ENCODE data around the gene WDR86. TPM values are rescaled to one million over a fixed set of nuclear protein-coding genes. Genes with fewer than 3 reads are reported as not detected.

Gene WDR86
- polyA plus RNA-seq, 4 donors: 24.8 to 48.7 (median 25.9) TPM

DNA sequence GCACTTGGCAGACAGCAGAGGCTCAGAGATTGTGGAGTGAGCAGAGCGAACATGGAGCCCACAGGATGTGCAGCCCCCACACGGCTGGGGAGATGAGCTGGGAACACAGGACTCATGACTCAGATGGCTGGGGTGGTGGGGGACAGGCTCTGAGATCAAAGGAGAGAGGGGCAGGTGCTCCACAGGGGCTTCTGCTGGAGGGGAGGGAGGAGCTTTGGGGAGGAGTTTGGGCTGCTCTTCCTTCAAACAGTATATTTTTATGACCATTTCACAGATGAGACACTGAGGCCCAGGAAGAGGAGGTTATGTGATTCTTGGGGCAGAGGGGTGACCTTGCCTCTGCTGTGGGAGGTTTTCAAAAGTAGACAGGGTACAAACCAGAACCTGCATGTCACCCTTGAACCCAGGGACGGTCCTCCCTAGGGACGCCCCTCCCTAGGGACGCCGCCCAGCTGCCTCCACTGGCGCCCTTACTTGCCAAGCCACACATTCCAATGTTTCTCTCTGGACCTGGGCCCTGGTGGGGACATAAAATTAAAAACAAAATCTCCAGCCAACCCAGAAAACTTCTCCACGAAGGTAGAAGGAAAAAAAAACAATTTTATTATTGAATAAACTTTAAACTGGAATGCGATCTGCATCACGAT, 31.1 kb upstream of the WDR86 start:
- DNase-seq (ENCODE audit: low read depth in 4 of 4, low spot score in 3 of 4): no peak

DNA sequence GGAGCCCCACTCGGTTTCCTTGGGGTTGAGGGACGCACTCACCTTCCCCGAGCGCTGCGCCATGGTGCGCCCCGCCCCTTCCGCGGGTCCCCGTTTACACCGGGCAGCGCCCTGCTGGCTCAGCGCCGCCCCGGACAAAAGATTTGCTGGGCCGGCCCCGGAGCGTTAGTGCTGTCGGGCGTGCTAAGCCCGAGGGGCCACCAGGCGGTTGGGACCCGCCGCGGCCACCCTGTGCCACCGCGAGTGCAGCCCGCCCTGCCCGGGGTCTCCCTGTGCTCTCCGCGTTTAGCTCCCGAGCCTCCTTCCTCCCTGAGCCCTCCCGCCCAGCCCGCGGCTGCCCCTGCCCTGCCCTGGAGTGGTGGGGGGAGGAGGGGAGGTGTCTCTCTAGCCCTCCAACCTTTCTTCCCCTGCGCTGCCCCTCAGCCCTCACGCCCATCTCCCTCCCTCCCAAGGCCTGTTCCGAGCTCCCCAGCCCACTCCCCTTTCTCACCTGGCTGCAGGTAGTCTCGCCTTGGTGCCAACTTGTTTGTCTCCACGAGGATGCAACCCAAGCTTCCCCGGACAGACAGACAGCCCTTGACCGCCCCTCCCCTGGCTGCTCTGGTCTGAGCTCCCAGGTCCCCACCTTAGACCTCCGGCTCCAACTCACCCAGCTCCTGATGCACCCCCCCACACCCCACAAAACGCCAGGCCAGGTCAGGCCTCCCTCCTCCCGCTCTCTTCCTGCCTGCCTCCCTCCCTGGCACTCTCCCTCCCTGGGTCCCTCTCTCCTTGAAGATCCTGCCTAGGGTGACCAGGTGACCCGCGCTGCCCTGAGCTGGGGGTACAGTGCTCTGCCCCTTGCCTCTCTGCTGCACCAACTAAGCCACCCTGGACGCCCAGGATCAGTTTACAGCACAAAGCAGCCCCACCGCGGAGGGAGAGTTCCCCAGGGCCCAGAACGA, 30.3 kb upstream of the WDR86 start, which contains the start of gene CRYGN:
CRYGN (minus strand) TSS at position 287 of the 944 bp plus-strand sequence; CDS start at position 63, 224 bp downstream.
- DNase-seq (ENCODE audit: low read depth in 4 of 4, low spot score in 3 of 4): no peak

DNA sequence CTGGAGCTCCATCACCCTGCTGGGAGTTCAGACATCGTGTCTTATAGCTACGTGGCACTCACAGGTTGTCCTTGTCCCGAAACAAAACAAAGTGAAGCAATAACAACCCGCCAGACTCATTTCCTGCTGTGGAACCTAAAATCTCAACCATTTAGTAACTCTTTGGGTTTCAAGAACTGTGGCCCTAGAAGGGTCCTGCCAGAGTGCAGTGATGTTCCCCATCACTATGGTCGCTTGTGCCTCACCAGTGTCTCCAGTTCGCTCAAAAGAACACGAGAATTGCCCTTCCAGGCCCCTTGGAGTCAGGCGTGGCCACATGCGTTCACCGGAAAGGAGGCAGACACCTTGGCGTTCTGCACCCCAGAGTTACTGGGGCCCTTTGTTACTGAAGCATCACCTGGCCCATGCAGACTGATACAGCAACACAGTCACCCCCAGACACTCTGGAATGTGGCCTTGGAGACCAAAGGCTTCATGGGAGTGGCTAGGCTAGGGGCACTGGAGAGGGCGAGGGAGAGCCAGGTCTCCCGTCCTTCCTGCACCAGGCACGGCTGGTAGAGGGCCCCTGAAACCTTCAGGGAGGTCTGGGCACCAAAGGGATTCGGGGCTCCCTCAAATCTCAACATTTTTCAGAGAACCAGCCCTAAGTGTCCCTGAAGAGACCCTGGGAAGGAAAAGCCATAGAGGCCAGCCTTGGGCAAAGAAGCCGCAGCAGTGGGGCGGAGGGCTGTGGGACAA, 29.2 kb upstream of the WDR86 start:
- no peak for DNase-seq (ENCODE audit: low read depth in 4 of 4, low spot score in 3 of 4)

DNA sequence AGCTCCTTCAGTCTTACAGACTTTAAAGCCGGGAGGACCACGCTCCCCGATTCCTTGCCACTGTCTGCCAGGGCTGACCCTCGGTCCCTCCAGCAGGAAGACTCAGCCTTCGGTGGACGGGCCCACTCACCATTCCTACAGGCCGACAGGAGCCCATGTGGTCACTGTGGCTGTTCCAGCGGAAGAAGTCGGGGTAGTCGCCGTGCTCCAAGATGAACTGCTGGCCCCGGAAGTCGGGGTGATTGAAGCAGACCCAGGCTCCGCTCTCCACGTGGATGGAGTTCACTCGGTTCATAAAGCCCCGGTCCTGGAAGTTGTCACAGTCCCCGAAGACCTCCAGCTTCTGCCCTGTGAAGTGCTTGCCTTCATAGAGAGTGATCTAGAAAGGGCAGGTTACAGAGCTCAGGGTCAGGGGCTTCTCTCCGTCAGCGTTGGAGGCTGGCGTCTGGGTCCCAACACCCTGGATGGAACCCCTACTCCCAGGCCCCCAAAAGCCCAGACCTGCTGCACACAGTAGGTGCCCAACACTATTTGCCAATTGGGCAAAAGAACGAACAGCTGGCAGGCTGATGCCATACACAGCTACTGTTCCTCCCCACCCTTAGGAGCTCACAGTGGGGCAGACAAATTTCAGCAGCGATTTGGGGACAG, 28.2 kb upstream of the WDR86 start:
- DNase-seq (ENCODE audit: low read depth in 4 of 4, low spot score in 3 of 4): no peak

DNA sequence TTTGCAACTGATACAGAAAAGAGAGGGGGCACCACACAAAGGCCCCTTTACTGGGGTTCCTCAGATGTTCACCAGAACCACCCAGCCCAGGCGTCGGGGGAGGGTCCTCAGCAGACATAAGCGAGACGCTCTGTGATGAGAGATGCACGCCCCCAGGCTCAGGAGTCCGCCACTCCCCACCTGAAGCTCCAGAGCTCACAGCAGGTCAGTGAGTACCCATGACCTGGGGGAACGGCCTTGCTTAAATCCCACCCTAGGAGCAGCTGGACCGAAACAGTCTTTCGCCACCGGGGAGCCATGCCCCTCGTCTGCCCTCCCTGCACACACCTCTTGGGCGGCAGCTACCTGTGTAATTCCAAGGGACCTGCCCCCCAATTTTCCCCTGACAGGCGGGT, 27.3 kb upstream of the WDR86 start:
- no peak for DNase-seq (ENCODE audit: low read depth in 4 of 4, low spot score in 3 of 4)

DNA sequence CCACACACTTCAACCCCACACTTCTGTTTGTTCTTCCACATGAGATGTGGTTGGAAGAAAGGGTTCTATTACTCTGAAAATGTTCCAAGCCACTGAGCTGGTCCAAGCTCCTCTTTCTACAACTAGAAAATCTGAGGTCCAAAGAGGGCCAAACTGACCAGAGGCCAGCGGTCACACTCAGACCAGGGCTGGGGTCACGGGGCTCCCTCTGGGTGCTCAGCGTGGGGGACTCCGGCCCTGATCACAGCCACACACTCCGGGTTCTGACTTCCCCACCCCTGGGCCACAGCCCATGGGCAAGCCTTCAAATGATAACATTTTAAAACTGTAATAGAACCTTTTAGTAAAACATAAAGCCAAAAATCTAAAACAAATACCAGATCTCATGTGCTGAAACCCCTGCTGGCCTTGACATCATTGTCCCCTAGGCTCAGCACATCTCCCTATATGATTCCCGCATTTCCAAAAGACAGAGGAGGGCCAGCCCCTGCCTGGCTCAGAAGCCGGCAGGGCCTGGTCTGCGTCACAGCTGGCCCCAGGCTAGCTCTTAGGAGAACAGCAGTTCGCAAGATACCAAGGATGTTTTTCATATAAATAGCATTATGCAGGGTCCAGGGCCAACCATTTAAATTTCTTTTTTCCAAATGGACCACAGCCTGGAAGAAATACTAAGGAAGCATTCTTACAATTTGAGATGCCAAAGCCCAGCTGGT, 26.8 kb upstream of the WDR86 start:
- no peak for DNase-seq (ENCODE audit: low read depth in 4 of 4, low spot score in 3 of 4)

DNA sequence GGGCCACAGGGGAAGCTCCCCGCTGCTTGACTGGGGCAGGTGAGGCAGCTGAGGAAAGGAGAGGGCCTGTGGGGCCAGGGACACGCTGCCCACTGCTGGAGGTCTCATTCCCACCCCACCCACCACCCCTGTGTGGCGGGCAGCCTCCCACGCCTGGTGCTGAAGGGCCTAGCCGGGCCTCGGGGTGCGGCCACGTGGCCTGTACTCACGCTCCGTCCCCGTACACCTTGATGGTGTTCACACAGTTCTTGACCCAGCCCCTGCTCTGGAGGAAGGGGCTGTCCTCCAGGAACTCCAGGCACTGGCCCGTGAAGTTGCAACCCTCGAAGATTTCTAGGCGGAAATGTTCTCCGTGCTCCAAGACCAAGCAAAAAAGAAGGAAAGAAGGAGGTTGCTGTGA, 26.1 kb upstream of the WDR86 start:
- no peak for DNase-seq (ENCODE audit: low read depth in 4 of 4, low spot score in 3 of 4)

DNA sequence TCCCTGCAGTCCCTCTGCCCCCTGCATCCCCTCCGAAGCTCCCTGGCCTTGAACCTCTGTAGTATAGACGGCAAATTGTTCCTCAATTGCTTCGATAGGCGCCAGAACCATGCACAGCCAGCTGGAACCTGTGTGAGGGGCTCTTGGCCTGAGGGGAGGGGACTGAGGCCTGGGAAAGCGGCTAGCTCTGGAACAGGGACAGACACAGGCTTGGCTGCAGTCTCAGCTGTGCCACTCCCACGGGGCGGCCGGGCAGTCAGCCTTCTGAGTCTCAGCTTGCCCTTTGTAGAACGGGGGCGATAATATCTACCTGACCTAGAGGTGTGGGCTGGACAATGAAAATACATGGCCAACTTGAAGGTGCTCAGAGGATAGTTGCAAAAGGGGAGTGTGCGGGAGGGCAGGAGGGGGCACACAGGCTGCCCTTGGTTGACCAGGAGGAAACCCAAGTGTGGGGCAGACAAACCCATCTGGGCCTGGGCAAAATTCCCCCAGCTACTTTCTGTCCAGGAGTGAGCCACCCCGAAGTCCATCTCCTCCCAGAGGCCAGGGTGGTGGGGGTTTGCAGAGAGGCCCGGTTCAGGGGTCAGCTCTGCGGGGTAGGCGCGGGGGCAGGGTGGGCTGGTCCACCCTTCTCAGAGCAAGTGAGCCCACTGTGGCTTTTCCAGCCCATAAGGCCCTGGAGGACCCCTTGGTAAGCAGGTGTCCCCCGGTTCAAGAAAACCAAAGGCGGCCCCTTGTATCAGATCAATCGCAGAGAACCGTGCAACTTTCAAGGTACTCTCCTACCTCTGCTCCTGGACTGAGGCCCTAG, 25.5 kb upstream of the WDR86 start:
- no peak for DNase-seq (ENCODE audit: low read depth in 4 of 4, low spot score in 3 of 4)

DNA sequence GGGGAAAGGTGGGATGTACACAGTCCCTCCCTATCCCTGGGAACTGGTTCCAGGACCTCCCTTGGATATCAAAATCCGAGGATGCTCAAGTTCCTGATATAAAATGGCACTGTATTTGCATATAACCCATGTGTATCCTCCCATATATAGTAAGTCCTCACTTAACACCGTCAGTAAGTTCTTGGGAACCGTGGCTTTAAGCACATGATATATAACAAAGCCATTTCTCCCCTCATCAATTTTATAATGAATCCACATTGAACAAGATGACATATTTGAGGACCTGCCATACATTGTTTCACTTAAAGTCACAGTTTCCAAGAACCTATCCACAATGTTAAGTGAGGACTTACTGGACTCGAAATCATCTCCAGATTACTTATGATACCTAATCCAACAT, 24.7 kb upstream of the WDR86 start:
- DNase-seq (ENCODE audit: low read depth in 4 of 4, low spot score in 3 of 4): no peak

DNA sequence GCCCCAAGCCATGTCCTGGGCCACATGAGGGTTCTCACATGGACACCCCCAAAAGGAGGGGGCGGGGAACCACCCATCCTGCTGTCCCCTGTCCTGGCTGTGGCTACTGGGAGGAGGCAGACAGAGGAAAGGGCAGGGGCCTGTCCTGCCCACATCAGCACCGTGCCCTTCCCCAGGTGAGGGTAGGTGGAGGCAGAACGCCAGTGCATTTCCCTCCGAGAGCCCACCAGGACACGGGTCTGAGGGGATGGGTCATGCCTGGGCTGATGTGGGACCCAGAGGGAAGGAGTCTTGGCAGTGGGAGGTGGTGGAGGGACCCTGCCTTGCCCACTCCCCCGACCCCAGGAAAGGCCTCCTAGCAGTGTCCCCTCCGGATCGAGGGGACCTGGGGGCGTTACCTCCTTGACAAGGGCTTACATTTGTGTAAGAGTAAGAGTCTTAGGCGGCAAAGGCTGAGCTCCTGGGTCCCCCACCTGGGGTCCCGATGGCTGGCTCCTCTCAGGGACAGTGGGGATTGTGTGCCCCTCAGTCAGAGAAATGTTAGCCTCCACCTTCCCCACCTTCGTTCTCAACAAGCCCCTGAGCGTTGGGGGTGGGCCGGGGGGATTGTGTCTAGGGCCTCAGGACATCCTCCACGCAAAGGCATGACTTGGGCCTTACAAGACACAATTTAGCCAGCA, 24.0 kb upstream of the WDR86 start:
- no peak for DNase-seq (ENCODE audit: low read depth in 4 of 4, low spot score in 3 of 4)

DNA sequence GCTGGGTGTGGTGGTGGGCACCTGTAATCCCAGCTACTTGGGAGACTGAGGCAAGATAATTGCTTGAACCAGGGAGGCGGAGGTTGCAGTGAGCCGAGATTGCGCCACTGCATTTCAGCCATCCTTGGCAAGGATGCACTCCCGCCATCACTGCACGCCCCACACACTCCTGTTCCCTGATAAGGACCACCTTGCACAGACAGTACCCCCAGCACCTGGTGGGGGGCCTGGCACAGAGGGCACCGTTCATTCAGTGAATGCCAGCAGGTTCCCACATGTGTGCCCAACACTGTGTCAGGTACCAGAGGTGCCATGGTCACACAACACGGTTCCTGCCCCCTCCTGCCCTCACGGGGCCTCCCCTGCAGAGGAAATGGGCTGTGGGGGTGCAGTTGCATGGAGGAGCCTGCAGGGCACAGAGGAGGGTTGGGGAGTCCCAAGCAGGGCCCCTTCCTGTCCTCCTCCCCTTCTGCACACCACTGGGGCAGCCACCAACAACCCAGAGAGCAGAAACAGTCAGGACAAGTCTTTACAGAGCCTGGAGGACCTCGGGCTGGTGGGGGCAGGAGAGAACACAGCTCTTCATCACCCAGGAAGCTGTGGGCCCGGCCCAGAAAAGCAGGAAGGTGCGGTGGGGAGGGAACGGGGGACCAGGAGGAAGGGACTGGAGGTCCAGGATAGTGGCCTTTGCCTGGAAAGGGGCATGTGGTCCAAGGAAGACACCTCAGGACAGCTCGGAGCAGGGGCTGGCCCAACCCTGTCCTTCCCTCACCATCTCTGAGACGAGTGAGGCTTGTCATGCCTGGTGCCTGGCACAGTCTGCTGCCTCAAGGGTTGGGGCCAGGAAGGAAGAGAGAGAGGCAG, 23.1 kb upstream of the WDR86 start:
- no peak for DNase-seq (ENCODE audit: low read depth in 4 of 4, low spot score in 3 of 4)

DNA sequence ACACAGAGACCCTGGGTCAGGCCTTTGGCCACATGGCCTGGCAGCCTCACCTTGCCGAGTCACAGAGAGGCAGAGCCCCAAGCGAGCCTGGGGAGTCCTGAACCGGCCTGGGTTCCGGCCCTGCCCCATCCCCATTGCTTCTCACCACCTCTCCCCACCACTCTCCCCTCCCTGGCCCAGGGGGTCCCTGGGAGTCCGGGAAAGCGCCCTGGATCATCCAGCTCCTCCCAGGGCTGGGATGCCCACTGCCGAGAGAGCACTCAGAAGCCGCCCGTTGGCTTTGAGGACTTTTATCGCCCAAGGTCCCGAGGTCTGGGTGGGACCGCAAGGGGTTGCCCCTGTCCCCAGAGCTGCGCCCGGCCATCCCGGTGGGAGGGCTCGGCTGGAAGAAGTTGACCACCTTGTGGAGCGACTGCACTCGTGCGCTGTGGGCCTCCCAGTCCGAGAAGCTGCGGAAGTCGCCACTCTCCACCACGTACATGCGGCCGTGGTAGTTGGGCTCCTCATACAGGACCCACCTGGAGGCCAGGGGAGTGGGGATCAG, 22.0 kb upstream of the WDR86 start:
- no peak for DNase-seq (ENCODE audit: low read depth in 4 of 4, low spot score in 3 of 4)

DNA sequence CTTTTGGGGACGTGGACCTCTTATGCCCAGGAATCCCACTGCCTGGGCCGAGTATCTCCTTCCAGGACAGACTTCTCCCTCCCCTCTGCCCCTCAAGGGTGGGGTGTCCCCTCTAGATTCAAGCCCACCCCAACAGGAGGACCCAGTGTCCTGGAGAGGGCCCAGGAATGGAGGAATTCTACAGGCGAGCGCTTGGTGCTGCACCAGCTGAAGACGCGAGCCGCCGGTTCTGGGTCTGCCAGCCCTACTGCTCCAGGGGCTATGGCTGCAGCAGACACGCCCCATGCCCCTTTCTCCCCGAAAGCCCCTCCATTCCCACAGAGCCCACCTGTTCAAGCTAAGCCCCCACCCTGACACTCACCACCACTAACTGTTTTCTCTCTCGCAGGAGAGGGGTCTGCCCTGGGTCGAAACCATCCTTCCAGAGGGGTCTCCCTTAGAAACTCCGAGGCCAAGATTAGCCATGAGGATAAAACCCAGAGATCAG, 21.5 kb upstream of the WDR86 start:
- no peak for DNase-seq (ENCODE audit: low read depth in 4 of 4, low spot score in 3 of 4)

DNA sequence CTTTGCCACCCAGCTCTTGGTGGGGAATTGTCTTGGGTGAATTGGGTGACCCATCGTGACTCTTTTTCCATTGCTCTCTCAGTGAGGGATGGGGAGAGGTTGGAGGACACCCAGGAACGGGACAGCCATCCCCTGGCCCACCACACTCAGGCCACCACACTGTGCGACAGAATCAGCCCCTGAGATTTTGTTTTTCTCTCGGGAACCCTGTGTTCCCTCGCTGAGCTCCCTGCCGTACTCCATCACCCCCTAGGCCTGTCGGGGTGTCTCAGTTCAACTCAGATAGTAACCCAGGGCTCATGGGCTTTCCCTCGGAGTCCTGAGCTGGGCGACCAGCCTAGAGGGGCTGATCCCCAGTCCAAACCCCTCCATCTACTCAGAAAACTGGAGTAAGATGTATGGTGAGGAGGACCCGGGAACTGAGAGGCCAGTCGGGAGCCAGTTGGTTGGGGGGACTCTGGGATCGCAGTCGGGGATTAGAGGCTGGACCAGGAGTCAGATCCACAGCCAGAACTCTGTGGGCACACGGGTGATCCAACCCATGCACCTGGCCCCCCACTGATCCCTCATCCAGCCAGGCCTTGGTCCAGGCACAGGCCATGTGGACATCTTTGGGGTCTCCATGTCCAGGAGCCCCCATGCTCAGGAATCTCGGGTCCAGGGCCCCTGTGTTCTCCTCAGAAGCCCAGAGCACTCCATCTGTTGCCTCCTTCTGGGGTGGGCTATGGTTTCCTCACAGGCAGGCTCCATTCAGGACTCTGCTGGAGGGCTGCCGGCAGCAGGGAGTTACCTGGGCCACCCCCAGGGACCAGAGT, 20.8 kb upstream of the WDR86 start:
- no peak for DNase-seq (ENCODE audit: low read depth in 4 of 4, low spot score in 3 of 4)

DNA sequence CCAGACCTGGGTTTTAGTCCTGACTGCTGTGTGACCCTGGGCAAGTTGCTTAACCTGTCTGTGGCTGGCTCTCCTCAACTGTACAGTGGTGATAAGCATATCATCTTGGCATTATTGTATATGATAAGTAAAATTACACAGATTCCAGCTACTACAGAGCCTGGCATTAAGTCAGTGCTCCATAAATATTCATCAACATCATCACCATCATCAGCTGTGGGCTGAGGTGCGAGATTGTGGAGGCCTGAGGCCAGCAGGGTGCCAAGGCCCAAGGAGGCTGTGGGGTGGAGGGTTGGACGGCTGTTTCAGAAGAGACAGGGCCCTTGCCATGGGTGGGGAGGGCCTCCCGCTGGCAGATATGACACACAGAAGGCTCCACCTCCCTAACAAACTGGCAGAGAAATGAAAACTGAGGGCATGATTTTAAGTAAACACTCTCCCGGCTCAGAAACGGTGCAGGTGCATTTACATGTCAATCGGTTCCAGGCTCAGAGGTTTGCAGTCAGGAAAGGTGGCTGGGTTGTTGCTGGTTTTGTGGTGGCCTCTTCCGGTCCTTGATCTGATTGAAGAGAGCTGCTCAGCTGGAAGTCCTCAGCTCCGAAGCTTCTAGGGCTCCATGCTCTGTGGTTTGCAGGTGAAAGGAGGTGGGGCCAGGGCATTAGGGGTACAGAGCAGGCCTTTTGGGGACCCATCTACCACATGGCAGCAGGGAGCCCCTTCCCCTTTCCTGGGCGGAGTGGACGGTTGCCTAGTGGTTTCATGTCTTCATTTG, 19.9 kb upstream of the WDR86 start:
- no peak for DNase-seq (ENCODE audit: low read depth in 4 of 4, low spot score in 3 of 4)

DNA sequence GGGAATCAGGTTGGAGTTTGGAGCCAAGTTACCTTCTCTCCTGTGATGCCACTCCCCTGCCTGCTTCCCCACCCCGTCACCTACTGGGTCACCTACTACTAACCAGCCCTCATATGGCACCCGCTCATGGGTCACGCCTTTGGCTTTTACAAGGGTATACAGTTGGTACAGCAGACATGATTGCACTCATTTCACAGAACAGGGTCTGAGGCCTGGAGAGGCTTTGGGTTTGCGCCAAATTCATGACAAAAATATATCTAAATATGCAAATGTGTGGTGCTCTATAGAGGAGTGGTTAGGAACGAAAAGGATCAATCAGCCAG, 19.4 kb upstream of the WDR86 start:
- DNase-seq (ENCODE audit: low read depth in 4 of 4, low spot score in 3 of 4): no peak
